HG03378 (cell line): Measurements from ENCODE around the gene TMEM135.

ENCODE experiments used
- ATAC-seq: cut with Tn5 transposase; IDR thresholded peaks from one replicate; pipeline ENCODE4 v1.9.1; 2021; ENCODE audit warnings: mild to moderate bottlenecking, moderate library complexity; ENCODE audit not compliant: unreplicated experiment

Gene TMEM135

GRCh38 chr11:87296627-87297026 lies 258.9 kb downstream of the TMEM135 start:
- ATAC-seq: no peak

- ATAC-seq: no peak
Measured at GRCh38 chr11:87298155-87298554, 260.4 kb downstream of the TMEM135 start.

GRCh38 chr11:87299041-87299481 lies 261.3 kb downstream of the TMEM135 start:
- ATAC-seq: no peak

DNA sequence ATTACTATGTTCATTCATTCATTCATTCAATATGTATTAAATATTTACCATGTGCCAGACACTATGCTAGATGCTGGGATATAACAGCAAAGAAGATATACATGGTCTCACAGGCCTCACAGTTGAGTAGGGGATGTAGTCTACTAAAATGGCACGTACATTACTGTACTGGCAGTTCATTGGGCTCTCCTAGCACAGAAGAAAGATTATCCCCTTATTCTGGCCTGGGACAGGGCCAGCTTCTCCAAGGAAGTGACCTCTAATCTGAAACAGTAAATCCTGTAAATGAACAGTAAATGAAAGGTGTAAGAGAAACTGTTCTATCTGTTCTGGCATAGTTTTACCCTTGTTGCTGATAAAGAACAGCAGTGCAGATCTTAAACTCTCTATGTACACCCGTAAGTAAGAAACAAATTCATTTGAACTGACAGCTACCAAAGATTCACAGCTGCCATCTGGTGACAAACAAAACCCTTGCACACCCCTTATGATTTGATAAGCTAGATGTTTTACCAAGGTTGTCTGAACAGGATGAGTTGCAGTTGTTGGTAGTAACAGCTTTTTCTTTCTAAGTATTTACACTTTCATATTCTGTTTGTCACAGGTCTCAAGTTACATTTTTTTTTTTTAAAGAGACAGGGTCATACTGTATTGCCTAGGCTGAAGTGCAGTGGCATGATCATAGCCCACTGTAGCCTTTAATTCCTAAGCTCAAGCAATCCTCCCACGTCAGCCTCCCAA lies 263.1 kb downstream of the TMEM135 start:
- ATAC-seq: no peak

- no peak for ATAC-seq
Measured at GRCh38 chr11:87301785-87302540, 264.2 kb downstream of the TMEM135 start.

DNA sequence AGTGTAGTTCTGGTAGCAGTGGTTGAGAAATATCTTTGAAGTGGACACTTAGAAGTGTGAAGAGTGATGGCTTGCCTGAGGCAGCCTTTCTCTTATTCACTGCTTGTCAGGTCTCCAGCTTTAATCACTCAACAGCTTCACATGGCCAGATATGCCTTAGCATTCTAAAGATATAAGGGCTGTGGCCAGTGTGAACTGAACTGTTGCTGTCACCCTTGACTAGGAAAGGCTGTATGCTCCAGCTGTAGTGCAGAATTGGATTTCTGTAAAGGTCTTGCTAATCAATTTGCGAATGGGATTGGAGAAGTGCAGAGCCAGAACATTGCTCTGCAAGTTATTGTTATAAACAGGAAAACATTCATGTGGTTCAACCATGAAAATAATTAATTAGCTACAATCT lies 266.7 kb downstream of the TMEM135 start:
- ATAC-seq: no peak

DNA sequence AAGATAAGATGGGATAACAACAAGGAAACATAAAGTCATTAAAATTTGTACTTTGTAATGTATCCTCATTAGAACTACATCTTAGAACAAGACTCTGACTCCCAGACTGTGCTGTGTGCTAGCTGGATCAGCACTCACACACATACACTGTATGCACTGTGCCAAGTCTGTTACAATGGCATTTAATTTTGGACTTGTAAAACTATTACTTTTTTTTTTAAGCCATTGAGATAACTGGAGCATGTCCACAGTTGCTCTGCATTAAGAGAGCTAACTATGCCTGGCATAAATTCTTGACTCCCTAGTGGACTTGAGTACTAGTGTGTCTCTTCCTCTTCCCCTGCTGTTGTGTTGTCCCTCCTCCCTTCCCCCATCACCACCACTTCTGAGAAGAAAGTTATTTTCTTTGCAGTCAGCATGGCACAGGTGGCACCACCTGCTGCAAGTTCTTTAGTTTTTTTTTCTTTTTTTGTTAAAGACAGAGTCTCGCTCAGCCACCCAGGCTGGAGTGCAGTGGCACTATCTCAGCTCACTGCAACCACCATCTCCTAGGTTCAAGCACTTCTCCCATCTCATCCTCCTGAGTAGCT lies 268.6 kb downstream of the TMEM135 start:
- no peak for ATAC-seq

DNA sequence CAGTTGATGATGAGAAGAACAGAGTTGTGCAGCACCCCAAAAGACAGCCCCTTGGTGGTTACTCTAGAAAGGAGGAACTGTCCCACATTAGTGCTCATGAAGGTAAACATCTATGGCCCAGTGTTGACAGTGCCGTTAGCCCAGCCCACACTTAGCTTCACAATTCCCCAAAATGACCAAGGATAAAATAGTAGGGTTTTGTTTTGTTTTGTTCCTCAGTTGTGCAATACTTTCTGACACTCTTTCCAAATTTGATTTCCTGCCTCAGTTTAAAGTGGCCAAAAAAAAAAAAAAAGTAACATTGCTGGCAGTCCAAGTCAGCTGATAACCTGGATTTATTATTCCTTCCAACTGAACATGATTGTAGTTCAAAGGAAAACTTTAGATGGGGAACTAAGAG lies 269.4 kb downstream of the TMEM135 start:
- ATAC-seq: no peak

DNA sequence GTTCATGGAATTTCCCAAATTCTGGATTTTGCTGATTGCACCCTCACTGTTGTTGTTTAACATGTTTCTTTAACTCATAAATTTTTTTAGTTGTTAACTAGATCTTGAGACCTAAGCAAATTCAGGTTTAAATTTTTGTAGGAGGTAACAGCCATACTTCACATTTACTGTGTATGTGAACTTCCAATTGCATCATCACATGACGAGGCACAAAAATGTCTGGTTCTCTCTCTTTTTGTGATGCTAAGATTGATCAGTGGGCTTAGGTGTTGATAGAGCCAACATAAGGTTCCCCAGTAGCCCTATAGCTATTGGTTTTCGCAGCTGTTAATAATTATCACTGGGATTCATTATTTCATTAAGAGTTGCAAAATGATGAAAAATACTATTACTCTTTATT lies 277.5 kb downstream of the TMEM135 start:
- no peak for ATAC-seq

DNA sequence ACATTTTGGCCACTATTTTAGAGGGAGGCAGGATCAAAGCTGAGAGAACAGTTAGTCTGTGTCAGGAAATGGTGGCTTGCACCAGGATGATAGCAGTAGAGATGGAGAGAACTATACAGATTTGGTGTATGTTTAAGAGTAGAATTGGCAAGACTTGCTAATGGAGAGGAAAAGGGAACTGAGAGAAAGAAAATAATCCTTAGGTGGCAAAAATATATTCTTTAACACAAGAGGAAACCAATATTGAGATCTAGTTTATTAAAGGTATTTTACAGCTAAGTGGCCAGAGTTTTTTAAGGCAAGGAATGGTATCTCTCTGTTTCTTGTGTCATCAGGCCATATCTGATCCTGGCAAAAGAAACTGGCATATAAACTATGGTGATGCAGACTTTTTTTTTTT lies 278.8 kb downstream of the TMEM135 start:
- ATAC-seq: no peak

DNA sequence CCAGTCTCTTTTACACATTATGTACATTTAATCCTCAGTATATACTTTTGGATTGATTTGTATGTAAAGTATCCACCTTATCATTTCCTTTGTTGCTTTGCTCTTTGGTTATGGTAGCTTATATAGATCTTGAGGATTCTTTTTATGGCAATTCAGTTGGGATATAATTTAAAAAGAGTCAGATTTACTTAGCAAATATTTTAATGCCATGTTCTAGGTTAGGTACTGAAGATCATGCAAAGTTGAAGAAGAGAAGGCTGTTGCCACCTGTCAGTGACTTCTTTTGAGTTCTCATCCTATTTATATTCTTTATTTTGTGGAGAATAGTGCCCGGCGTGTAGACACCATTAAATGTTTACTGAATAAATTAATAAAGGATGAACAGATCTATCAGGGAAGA lies 279.7 kb downstream of the TMEM135 start:
- no peak for ATAC-seq

GRCh38 chr11:87320123-87320522 lies 282.4 kb downstream of the TMEM135 start:
- ATAC-seq: no peak

- ATAC-seq: no peak
Measured at GRCh38 chr11:87322568-87322967, 284.8 kb downstream of the TMEM135 start.

DNA sequence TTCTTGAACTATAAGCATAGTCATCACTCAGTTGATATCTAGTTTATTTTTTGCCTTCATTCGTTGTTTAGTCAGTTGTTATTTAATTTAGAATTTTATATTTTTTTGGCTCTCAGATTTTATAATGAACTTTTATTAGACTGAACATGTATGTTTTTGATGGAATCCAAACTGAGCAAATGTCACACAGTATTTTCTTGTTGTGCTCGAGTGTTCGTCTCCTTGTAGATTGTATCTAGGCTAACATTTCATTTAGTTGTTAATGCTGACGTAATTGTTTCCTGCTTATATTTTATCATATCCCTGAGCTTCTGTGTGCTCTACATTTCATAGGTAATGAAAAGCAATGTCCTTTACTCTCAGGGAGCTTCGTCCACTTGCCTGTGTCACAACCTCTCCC lies 286.2 kb downstream of the TMEM135 start:
- no peak for ATAC-seq

DNA sequence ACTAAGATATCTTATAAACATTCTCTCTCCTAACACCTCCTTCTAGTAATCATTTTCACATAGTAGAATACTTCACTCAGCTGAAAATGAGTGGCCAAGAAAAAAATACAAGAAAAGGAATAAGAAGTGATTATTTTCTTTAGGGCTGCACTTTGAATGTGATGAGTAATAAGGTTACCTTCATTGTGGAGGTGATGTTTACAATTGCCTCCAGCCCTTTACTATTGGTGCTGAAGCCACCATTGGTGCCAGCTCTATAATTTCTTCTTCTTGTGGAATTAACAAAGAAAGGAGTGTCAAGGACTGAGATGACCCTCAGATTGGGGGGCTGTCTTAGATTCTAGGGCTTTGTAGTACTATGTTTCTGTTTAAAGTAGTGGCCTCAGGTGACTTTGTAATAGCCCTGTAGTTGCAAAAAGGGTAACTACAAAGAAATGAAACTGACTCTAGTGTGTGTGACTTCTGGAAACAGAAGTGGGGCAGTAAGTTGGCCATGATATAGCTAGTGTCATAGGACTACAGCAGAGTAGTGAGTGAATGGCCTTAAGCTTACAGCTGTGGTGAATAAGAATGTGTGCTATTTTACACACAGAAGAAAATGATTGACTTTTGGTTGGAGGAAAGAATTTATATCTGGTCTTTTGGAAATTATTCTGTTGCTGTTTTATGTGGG lies 287.2 kb downstream of the TMEM135 start:
- no peak for ATAC-seq

- ATAC-seq: no peak
Measured at GRCh38 chr11:87325490-87325872, 287.7 kb downstream of the TMEM135 start.

DNA sequence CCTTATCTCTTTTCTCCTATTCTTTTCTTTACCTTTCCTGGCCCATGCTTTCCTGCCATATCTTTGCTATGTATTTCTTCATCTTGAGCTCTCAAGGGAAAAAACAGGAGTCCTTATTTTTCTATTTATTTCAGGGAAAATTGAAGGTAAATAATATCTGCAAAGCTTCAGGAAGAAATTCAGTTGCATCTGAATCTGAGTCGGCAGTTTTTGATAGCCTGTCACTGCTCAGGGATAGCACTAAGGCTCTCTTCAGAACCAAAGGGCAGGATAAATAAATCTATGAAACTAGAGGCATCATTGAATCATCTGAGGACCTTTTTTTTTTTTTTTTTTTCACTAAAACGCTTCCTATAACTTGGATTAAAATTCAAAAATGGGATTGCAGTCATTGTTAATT lies 288.9 kb downstream of the TMEM135 start:
- no peak for ATAC-seq

DNA sequence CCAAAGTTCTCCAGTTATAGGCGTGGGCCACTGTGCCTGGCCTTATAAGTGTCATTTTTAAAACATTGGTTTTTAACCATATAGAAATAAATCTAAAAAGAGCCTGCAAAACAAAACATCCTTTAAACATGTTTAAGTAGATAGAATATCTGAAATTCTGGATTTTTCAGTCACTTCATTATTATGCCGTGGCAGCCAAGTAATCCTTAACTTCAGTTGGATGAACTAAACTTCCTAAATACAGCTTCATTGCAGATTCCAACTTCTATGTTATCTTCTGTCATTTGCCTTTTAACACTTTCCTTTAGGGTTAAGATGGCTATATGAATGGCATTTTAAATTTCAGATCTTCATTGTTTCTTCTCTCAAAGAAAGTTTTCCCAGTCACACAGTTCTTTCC lies 291.4 kb downstream of the TMEM135 start:
- ATAC-seq: no peak

GRCh38 chr11:87330187-87330601 lies 292.5 kb downstream of the TMEM135 start:
- no peak for ATAC-seq

DNA sequence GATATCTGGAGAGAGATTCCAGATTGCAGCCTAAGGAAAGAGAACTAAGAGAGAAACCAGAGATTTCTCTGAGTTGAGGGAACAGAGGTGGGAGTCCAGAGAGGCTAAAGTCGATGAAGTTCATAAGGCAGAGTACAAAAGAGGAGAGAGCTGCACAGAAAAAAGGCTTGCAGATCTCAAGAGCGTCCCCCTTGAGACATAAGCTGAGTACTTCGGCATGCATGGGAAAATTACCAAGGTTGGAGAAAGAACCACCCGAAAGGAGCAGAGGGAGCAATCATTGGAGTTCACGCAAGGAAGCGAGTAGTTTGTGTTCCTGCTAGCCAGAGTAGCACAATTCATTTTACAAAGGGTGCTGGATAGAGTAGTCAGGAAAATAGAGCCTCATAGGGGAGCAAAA lies 293.5 kb downstream of the TMEM135 start:
- ATAC-seq: no peak

- no peak for ATAC-seq
Measured at GRCh38 chr11:87338046-87338639, 300.4 kb downstream of the TMEM135 start.
